Vagina (tissue), 2 donors: ENCODE measurements around the gene BRD8.

Experiments used
- POLR2A ChIP-seq, 2 donors: fragments of 450-650 bp; IDR thresholded peaks; one replicate each; pipeline ENCODE4 v1.6.1; 2017; ENCODE audit warnings: antibody characterized with exemption in 2 of 2, mild to moderate bottlenecking in 2 of 2, moderate library complexity in 2 of 2
- TF ChIP-seq, protein P1 (sequence below), 3 experiments: fragments of 450-650 bp in 2 of 3; fragments of 200-600 bp in 1 of 3; sonication (generic) in 1 of 3; IDR thresholded peaks; one replicate each; pipeline ENCODE4 v1.5.1; 2017 to 2019; ENCODE audit warnings: antibody characterized with exemption in 3 of 3, mild to moderate bottlenecking in 2 of 3, moderate library complexity in 2 of 3

- TF ChIP-seq POLR2A (IDR thresholded peaks at IDR 0.05) = no peak
- TF ChIP-seq, protein P1, sequence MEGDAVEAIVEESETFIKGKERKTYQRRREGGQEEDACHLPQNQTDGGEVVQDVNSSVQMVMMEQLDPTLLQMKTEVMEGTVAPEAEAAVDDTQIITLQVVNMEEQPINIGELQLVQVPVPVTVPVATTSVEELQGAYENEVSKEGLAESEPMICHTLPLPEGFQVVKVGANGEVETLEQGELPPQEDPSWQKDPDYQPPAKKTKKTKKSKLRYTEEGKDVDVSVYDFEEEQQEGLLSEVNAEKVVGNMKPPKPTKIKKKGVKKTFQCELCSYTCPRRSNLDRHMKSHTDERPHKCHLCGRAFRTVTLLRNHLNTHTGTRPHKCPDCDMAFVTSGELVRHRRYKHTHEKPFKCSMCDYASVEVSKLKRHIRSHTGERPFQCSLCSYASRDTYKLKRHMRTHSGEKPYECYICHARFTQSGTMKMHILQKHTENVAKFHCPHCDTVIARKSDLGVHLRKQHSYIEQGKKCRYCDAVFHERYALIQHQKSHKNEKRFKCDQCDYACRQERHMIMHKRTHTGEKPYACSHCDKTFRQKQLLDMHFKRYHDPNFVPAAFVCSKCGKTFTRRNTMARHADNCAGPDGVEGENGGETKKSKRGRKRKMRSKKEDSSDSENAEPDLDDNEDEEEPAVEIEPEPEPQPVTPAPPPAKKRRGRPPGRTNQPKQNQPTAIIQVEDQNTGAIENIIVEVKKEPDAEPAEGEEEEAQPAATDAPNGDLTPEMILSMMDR (IDR thresholded peaks at IDR 0.05) = no peak
These were observed 20.8 kb downstream of the BRD8 start for GRCh38 chr5:138157626-138158025.
